B cell (primary cell): ENCODE measurements around the gene PACSIN2.

Experiments used
- EZH2 ChIP-seq: IDR thresholded peaks from 2 replicates; pipeline ENCODE4 v1.6.1; 2012; ENCODE audit warnings: borderline replicate concordance, low read depth, mild to moderate bottlenecking, moderate library complexity, low read length; ENCODE audit not compliant: insufficient read depth, poor library complexity, severe bottlenecking
- TF ChIP-seq, protein P1 (sequence below): fragments of 200-600 bp; IDR thresholded peaks from one replicate; pipeline ENCODE4 v1.8.0; 2022; ENCODE audit warnings: antibody characterized with exemption, mild to moderate bottlenecking

DNA sequence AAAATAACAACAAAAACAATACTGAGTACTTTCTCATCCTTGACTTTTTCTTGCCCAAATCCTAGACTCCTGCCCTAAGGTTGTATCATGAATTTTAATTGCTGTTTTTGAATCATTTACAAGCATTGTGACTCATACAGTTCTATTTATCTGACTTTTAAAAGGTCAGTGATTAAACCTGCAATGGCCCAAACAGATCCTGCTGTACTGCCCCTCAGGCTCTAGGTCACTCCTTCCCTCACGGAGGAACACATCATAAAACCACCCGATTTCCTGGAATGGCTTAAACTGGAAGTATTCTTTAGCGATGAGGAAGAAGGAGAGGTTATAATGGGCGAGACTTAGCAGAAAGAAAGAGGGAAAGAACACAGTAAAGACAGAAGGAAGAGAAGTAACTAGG is 170.2 kb downstream of the PACSIN2 start:
- TF ChIP-seq, protein P1, sequence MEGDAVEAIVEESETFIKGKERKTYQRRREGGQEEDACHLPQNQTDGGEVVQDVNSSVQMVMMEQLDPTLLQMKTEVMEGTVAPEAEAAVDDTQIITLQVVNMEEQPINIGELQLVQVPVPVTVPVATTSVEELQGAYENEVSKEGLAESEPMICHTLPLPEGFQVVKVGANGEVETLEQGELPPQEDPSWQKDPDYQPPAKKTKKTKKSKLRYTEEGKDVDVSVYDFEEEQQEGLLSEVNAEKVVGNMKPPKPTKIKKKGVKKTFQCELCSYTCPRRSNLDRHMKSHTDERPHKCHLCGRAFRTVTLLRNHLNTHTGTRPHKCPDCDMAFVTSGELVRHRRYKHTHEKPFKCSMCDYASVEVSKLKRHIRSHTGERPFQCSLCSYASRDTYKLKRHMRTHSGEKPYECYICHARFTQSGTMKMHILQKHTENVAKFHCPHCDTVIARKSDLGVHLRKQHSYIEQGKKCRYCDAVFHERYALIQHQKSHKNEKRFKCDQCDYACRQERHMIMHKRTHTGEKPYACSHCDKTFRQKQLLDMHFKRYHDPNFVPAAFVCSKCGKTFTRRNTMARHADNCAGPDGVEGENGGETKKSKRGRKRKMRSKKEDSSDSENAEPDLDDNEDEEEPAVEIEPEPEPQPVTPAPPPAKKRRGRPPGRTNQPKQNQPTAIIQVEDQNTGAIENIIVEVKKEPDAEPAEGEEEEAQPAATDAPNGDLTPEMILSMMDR = no peak
- TF ChIP-seq EZH2 = no peak
